Coronary artery (tissue), 2 donors: Measurements from ENCODE around the gene G3BP2.
"Not testable (repeated sequence)": the region's sequence is repeated elsewhere in the genome, so short reads cannot be mapped to it uniquely, and the experiment has no call there.

Experiments
- DNase-seq: peaks from one replicate; pipeline ENCODE4 v3.0.0-alpha.2; 2017; ENCODE audit warnings: low spot score
- H3K27ac ChIP-seq, 2 donors: fragments of 200-600 bp; sonication (generic); one replicate each; pipeline ENCODE4 v1.5.1; 2016 to 2019
- H3K4me3 ChIP-seq: fragments of 200-600 bp; sonication (generic); 2 replicates; pipeline ENCODE4 v1.5.1; 2016; ENCODE audit warnings: mild to moderate bottlenecking, moderate library complexity
- CTCF ChIP-seq: fragments of 200-600 bp; sonication (generic); IDR thresholded peaks from one replicate; pipeline ENCODE4 v1.5.1; 2019; ENCODE audit warnings: antibody characterized with exemption

Gene G3BP2

GRCh38 chr4:75698162-75698962 is 25.2 kb upstream of the G3BP2 start:
- no peak for DNase-seq
- Histone ChIP-seq H3K27ac (peak overlapping the region in 1 of 2 donors; percentile 36), H3K4me3 (no peak overlapping the region)
- no peak for TF ChIP-seq CTCF

- no peak overlapping the region for H3K4me3 ChIP-seq
- H3K27ac ChIP-seq: no peak overlapping the region
- DNase-seq: no peak
- no peak for TF ChIP-seq CTCF
These were observed 23.4 kb upstream of the G3BP2 start for GRCh38 chr4:75696581-75696980.

- no peak overlapping the region for H3K4me3 ChIP-seq
- no peak for TF ChIP-seq CTCF
- H3K27ac ChIP-seq: no peak overlapping the region
- DNase-seq: no peak
These were observed 22.9 kb upstream of the G3BP2 start for GRCh38 chr4:75696071-75696470.

GRCh38 chr4:75692066-75692465 is 18.9 kb upstream of the G3BP2 start:
- H3K4me3 ChIP-seq, H3K27ac ChIP-seq, DNase-seq: not testable (repeated sequence)

- not testable (repeated sequence) for H3K4me3 ChIP-seq, H3K27ac ChIP-seq, DNase-seq
These were observed 13.9 kb upstream of the G3BP2 start for GRCh38 chr4:75687125-75687524.

- no peak for DNase-seq
- TF ChIP-seq CTCF: no peak
- Histone ChIP-seq H3K4me3 (no peak overlapping the region), H3K27ac (no peak overlapping the region)
These were observed 13.1 kb upstream of the G3BP2 start for GRCh38 chr4:75686346-75686745.

- TF ChIP-seq CTCF: no peak
- no peak for DNase-seq
- no peak overlapping the region for H3K4me3 ChIP-seq
- H3K27ac ChIP-seq: no peak overlapping the region
These were observed 12.5 kb upstream of the G3BP2 start for GRCh38 chr4:75685546-75686189.

GRCh38 chr4:75683482-75684155 is 10.4 kb upstream of the G3BP2 start:
- Histone ChIP-seq H3K4me3 (no peak overlapping the region), H3K27ac (no peak overlapping the region)
- no peak for TF ChIP-seq CTCF
- DNase-seq: no peak
